ENCODE measurements around the gene CTBP2.

CTBP2 gene

DNA sequence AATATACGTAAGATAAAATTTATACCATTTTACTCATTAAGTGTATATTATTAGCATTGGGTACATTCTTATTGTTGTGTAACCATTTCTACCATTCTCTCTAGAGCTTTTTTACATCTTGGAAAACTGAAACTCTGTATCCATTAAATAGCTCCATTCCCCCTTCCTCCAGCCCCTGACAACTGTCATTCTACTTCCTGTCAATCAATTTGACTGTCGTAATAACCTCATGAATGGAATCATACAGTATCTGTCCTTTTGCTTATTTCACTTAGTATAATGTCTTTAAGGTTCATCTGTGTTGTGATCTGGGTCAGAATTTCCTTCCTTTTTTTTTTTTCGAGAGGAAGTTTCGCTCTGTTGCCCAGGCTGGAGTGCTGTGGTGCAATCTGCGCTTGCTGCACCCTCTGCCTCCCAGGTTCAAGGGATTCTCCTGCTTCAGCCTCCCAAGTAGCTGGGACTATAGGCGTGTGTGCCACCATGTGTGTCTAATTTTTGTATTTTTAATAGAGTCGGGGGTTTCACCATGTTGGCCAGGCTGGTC, 202.9 kb downstream of the CTBP2 start:
- no peak for DNase-seq

DNA sequence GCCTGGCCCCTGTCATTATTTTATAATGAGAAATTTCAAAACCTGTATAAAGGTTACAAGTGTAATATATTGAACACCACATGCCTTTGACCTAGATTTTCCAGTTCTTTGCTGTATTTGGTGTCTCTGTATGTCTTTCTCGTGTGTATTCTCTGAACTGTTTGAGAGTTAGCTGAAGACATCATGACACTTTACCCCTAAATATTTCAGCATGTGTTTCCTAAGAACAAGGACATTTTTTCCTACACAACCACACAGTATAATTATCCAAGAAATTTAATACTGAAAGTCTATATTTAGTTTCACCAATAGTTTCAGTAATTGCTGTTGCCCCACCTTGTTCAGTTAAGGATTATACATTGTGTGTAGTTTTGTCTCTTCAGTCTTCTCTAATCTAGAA, 203.6 kb downstream of the CTBP2 start:
- no peak for DNase-seq

DNA sequence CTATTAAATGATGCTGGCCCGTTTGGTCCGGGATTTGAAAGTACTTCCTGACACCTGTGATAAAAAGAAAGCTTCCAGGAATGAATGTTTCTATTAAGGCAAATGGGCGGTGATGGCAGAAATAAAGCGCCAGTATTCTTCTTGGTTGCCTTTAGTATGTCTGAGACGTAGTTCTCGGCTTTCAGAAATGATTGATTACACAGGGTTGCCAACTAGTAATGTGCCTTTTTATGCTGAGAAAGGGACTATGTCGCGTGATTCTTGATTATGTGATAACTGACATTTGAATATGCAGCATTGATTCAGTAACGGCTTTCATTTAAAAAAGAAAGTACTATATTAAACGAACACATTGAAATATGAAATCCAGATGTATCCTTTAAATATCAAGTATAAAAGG, 204.5 kb downstream of the CTBP2 start:
- no peak for DNase-seq

DNA sequence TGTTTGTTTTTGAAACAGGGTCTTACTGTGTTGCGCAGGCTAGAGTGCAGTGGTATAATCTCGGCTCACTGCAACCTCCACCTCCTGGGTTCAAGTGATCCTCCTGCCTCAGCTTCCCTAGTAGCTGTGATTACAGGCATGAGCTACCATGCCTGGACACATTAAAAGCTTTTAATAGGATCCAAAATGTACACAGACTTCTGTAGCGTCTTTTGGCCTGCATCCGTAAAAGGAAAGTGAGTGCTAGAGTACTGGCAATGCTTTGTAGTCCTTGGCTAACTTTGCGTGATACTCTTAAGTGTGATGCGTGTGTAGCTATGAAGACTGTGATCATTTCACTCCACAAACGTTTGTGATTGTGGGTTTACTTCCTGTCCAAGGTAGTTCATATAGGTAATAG, 205.1 kb downstream of the CTBP2 start:
- DNase-seq = no peak

DNA sequence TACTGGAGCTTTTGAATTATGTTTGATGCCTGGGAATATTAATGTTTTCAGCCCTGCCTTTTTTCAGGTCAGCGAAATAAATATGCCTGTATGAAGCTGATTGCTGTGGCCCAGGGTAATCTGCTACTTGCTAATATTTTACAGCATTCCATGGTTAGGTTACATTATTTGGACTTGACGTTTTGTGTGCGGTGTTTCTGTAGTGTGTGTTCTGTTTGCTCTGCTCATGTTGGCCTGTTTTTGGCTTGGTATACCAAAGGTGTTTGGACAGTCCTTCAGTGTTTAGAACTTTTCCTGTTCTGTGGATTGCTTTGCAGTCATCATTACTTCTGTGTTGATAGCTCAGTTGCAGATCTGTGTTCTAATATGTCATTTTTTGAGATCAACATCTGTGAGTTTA, 206.9 kb downstream of the CTBP2 start:
- DNase-seq = no peak

DNA sequence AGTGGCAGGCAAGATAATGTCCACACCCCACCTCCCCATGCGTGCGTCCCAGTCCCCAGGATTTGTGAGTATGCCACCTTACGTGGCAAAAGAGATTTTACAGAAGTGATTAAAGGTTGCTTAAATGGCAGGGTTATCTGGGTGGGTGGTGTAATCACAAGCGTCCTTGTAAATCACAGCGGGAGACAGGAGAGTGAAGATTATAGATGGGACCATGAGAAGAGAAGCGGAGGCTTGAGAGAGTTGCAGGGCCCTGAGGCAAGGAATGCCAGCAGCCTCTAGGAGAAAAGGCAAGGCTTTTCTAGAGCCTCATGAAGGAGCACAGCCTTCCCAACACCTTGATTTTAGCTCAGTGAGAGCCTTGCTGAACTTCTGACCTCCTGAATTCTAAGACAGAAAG, 208.2 kb downstream of the CTBP2 start:
- no peak for DNase-seq

DNA sequence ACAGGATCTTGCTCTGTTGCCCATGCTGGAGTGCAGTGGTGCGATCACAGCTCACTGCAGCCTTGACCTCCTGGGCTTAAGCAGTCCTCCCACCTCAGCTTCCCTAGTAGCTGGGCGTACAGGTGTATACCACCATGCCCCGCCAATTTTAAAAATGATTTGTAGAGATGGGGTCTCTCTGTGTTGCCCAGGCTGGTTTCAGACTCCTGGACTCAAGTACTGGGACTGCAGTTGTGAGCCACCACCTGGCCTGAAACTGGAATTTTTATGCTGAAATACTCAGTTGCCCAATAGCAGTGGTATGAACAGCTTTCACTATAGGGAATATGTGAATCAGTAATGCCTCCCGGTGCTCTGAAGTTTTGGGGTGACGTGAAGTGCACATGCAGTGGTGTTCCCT, 210.8 kb downstream of the CTBP2 start:
- DNase-seq = no peak

DNA sequence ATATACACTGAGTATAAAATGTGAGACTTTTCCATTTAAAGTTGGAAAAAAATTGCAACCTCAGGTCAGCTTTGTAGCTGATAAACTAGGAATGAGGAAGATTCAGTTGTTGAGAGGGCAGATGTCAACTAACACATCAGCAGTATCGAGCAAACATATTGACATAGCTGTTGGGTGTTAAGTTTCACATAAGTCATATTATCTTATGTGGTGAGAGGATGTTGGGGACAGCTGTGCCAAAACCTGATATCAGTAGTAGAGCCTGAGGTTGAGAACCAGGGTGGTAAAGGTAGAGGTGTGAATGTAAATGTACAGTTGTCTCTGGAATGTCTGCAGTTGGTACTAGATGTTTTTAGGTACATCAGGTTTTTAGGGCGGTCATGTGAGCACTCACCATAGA, 213.4 kb downstream of the CTBP2 start:
- peak in 1 of 3 experiments; percentile 41 for DNase-seq

DNA sequence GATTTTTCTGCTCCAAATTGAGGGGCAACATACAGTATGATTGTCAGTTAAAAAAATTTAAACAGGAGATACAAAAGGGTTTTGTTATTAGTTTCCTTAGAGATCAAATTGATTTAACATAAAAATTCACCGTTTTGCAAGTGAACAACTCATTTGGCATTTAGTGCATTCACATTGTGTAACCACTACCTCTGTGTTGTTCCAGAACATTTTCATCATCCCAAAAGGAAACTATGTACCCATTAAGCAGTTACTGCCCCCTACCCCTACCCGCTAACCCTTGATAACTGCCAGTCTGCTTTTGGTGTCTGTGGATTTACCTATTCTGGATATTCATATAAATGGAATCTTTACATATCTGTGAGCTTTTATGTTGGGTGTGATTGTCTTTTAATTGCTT, 215.4 kb downstream of the CTBP2 start:
- no peak for DNase-seq

DNA sequence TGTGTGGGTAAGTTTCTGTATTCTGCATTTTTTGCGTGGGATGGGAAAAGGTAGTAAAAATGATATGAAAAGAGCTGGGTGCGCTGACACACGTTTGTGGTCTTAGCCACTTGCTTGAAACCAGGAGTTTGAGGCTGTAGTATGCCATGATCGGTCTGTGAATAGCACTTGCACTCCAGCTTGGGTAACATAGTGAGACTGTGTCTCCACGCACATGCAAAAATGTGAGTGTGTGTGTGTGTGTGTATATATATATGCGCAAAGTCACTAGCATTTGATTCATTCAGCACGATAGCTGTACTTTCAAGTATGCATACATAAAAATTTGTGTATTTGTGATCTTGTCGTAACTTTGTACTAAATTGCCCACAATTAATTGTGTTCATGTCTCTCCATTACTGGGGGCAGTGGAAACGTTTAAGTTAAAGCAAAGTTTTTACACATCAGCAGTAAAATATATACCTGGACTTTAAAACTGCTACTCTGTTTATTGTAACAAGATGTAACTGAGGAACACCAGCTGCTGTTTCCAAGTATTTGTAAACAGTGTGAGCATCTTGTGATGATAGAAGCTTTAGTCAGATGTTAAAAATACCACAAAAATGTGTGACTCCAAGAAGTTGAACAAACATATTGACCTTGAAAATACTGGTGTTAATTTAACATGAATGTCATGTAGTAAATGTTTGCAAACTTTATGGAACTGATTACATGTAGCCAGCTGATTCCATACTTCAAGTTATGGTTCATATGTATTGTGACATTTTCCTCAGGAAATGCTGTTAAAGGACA, 216.9 kb downstream of the CTBP2 start:
- DNase-seq = no peak

DNA sequence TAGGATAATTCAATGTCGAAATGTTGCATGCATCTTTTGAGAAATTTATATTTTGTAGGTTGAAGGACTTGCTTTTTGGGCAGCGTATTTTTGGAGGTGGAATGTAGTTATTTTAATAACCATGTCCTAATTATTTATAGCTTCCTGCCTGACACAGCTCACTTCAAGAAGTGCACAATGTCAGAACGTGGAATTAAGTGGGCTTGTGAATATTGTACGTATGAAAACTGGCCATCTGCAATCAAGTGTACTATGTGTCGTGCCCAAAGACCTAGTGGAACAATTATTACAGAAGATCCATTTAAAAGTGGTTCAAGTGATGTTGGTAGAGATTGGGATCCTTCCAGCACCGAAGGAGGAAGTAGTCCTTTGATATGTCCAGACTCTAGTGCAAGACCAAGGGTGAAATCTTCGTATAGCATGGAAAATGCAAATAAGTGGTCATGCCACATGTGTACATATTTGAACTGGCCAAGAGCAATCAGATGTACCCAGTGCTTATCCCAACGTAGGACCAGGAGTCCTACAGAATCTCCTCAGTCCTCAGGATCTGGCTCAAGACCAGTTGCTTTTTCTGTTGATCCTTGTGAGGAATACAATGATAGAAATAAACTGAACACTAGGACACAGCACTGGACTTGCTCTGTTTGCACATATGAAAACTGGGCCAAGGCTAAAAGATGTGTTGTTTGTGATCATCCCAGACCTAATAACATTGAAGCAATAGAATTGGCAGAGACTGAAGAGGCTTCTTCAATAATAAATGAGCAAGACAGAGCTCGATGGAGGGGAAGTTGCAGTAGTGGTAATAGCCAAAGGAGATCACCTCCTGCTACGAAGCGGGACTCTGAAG, 217.8 kb downstream of the CTBP2 start:
- no peak for DNase-seq

DNA sequence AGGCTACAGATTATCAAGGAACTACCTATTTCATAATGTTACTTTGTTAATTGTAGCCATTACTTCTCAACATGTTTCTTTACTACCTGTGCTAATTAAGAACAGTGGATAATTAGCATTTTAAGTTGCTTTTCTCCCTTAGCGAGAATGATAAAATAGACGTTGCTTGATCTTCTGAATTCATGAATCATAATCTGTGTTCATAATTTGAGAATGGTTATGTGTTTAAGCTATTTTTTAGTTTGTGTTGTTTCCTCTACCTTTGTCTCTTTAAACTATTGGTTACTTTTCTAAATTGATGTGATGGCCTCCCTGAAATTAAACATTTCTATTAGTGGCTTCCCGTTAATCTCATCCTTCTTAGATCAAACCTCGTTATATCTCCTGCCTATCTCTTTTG, 218.5 kb downstream of the CTBP2 start, which contains the start of gene ZRANB1:
Gene ZRANB1, plus strand, starts transcription at position 301 of the 400 bp plus-strand sequence. CDS start 371 bp downstream, outside the sequence.
- no peak for DNase-seq

DNA sequence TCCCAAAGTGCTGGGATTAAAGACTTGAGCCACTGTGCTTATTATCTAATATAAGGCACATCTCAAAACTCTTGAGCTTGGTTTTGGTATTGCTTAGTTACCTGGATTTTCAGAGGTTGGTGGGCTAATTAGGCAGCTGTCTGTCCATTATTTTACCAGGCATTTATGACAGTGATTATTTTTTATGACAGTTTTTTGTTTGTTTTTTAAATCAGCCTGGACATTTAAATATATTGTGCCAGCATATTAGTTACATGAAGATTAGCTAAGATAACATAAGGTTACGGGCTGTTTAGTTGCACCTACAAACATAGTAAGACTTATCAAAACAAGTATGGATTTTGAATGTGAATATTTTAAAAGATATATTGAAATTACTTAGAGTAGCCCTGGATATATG, 221.1 kb downstream of the CTBP2 start:
- DNase-seq = peak in 2 of 3 experiments; percentile 4 to 66

DNA sequence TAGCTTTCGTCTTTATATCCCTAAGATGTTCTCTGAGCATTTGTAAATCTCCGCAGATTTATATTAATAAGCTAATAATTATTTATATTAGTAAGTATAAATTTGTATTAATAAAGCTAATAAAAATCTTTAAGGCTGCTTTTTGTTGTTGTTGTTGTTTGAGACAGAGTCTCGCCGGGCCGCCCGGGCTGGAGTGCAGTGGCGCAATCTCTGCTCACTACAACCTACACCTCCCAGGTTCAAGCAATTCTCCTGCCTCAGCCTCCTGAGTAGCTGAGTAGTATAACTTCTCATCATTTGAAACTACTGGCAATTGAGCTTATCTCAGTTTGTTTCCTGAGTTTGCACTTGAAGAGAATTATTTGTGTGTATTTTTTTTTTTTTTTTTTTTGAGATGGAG, 223.6 kb downstream of the CTBP2 start:
- DNase-seq = no peak

DNA sequence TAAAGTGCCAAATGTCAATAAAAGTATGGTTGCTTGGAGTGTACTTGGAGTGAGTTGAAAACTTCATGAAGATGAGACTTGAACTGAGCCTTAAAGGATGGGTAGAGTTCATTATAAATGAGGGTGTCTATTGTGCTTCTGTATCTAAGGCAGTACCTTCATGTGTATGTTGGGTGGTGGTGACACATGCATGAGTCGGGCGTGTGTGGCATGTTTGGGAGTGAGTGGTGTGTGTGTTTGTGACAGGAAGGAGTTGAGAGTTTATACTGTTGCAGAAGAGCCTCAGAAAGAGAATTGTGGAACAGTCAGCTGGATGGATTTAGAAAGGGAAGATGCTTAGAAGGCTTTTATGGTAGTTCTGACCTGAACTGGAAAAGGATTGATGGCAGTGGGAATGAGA, 224.4 kb downstream of the CTBP2 start:
- DNase-seq = no peak

Data from NCI-H1417 (cell line).